HCEC 1CT (cell line): ENCODE data around the gene ADAMTSL5.
"Not testable (repeated sequence)": the region's sequence is repeated elsewhere in the genome, so short reads cannot be mapped to it uniquely, and the experiment has no call there.

Source experiments
- DNase-seq: peaks from one replicate; pipeline ENCODE4 v3.0.0-alpha.2; 2017

ADAMTSL5 gene

GRCh38 chr19:1528596-1529429 lies 16.0 kb upstream of the ADAMTSL5 start:
- no peak for DNase-seq

DNA sequence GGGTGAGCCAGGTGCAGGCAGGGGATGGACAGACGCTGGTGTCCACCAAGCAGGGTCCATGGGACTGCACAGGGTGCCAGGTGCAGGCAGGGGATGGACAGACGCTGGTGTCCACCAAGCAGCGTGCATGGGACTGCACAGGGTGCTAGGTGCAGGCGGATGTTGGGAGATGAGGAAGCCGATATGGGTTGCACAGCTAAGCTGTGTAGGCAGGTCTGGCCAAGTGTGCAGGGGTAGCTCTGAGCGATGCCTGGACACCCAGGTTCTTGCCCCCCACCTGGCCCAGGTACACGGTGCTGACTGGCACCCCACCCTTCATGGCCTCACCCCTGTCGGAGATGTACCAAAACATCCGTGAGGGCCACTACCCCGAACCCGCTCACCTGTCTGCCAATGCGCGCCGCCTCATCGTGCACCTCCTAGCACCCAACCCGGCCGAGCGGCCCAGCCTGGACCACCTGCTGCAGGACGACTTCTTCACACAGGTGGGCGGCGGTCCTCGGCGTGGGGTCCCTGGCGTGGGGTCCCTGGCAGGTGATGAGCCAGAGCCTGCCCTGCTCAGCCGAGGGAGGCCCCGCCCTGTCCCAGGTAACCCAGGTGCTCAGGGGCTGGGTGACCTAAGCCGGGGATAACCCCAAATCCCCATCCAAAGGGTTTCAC lies 15.0 kb upstream of the ADAMTSL5 start:
- no peak for DNase-seq

- DNase-seq: no peak
These were observed 14.3 kb upstream of the ADAMTSL5 start for GRCh38 chr19:1526979-1527649.

DNA sequence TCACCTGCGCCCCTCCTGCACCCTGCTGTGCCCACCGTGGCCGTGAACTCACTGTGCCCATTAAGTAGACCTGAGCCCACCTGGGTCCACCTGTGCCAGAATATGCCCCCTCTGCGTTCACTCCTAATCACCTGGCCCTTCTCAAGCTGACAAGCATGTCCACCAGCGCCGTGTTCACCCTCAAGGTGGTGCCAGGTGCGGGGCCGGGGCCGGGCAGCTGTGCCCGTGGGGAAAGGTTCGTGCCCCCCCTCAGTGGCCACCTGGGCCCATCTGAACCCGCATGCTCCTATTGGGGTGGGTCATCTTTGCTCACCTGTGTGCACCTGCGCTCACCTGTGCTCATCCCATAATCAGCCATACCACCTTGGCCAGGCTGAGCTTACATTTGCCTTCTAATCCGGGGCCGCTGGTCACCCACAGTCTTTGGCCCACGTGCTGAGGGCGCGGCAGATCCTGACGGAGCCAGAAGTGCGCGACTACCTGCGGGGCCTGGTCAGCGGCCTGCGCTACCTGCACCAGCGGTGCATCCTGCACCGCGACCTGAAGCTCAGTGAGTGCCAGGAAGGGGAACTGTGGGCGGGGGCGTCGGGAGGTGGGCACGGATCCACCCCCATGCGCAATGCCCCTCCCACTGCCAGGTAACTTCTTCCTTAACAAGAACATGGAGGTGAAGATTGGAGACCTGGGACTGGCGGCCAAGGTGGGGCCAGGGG lies 13.4 kb upstream of the ADAMTSL5 start:
- no peak for DNase-seq

GRCh38 chr19:1525343-1525742 lies 12.5 kb upstream of the ADAMTSL5 start:
- DNase-seq: no peak

DNA sequence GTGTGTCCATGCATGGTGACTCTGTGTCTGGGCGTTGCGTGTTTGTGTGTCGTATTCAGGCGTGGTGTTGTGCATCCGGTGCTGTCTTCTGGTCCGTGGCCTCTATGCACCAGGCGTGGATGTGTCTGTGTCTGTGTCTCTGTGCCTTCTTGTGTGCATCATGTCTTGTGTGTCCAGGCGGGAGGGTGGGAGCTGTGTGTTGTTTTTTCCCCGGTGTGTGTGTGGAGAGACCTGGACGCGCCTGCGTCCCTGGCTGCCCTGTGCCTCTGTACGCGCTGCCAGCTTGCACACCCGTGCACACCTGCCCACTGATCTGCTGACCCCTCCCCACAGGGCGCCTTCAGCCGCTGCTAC lies 12.1 kb upstream of the ADAMTSL5 start:
- no peak for DNase-seq

GRCh38 chr19:1524287-1524971 lies 11.6 kb upstream of the ADAMTSL5 start:
- no peak for DNase-seq

DNA sequence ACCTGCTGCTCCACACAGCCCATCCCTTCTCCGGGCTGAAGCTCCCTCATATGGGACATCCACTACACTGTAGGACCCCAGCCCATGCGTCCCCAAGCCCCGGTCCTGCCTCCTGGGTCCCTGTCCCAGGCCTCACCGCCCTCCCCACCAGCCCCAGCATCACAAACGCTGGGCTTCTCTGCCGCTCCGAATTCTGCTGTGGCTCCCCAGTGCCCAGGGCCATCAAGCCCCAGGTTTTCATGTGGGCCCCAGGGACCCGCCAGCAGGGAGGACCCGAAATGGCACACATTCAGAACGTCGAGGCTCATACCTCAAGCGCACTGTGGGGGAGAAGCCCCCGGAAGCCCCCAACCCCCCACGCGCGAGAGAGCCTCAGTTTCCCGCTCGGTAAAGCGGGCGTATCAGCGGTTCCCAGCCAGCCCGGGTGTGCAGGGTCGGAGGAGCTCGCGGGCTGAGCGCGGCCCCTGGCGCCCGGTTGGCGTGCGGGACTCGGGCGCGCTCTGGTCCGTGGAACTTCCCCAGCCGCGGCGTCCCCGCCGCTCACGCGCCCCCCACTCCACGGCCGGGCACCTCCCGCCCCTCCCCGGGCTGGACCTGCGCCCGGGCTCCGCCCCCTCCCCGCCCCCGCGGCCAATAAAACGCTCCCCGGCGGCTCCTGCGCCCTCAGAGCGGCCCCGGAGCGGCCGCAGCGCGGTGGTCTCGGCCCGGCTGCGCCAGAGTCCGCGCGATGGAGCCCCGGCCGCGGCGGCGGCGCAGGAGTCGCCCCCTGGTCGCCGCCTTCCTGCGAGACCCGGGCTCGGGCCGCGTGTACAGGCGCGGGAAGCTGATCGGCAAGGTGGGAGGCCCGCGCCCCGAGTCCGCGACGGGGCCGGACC lies 10.8 kb upstream of the ADAMTSL5 start, which contains the start of gene PLK5:
TSS of gene PLK5 (plus strand) at position 666 of the 875 bp plus-strand sequence. CDS start 2,920 bp downstream, outside the sequence.
- no peak for DNase-seq

DNA sequence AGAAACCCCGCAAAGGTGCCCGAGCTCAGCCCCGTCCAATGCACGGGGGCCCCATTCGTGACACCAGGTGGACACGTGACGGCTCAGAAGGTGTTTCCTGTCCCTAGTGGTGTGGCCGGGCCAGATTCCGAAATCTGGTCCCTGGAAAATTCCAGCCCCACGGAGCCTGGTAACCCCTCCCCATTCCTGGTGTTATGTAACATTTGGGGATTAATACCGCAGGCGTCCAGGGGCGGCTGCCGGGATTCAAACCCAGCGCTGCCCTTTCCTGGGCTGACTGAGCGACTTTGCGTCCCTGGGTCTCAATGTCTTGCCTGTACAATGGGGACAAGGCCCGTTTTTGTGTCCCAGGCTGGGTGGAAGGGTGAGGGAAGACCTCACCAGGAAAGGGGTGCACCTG lies 10.0 kb upstream of the ADAMTSL5 start:
- no peak for DNase-seq

DNA sequence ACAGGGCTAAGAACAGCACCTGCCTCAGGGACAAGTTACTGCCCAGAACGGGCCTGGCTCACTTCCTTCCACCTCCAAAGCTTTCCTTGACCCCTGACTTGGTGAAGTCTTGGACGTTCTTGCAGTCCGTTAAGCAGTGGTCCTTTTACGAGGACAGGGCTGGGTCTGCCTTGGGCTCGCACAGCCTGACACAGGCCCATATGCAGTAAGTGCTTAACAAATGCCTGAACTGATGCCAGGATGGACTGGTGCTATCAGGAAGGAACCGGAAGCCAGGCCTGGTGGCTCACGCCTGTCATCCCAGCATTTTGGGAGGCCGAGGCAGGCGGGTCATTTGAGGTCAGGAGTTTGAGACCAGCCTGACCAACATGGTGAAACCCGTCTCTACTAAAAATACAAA lies 9.2 kb upstream of the ADAMTSL5 start:
- no peak for DNase-seq

GRCh38 chr19:1521636-1522035 lies 8.8 kb upstream of the ADAMTSL5 start:
- no peak for DNase-seq

GRCh38 chr19:1520203-1520780 lies 7.5 kb upstream of the ADAMTSL5 start:
- DNase-seq: no peak

- not testable (repeated sequence) for DNase-seq
These were observed 7.0 kb upstream of the ADAMTSL5 start for GRCh38 chr19:1519802-1520201.

DNA sequence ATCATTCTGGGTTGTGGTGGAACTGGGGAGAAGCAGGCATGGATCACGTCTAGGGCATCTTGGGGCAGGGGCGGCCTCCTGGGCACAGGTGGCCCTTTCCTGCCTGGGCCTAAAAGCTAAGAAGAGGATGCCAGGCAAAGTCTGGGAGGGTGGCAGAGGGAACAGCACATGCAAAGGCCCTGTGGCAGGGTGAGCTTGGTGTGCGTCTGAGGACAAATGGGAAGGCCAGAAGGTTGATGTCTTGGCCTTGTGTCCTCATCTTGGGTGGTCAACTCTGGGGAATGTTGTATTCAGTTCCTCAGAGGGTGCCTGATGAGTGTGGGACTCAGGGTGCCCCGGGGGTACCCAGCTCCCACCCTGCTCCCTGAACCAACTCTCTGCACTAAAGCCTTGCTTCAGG lies 5.7 kb upstream of the ADAMTSL5 start:
- DNase-seq: no peak

DNA sequence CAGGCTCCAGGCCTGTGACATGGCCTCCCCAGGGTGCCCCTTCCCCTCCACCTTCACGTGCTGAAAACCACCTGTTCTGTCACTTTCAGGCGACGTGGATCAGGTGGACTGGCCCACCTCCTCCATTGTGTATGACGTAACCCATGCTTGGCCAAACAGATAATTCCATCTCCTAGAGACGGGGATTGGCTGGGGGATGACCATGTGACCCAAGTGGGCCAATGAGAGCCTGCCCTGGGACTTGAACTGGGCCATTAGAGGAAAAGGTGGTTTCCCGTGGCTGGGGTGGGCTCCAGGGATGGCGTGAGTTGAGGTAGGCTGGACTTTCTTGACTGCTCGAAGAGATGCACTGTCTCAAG lies 3.6 kb upstream of the ADAMTSL5 start:
- no peak for DNase-seq

DNA sequence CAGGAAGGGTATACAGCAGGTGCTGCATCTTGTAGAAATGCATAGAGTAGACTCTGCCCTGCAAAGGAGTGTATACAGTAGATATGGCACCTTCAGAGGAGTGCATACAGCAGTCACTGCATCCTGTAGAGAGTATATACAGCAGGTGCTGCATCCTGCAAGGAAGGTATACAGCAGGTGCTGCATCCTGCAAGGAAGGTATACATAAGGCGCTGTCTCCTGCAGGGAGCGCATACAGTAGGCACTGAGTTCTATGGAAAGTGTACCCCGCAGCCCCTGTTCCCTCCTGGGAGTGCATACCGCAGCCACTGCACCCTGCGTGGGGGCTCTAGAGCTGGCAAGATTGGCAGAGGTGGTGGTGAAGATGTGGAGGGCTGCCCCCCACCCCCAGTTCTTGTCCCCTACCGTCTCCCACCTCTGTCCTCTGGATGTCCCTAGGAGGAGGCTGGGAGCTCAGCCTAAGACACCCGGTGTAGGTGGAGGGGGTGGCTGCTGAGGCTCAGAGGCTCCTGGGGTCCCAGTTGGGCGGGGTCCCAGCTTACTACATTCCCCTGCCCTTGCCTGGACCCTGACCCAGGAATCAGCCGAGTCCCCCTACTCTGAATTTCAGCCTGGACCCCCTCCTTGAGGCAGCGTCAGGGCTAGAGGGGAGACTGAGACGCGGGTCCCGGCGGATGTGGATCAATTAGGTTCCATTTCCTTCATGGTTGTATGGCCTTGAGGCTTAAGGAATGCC lies 2.3 kb upstream of the ADAMTSL5 start:
- no peak for DNase-seq

DNA sequence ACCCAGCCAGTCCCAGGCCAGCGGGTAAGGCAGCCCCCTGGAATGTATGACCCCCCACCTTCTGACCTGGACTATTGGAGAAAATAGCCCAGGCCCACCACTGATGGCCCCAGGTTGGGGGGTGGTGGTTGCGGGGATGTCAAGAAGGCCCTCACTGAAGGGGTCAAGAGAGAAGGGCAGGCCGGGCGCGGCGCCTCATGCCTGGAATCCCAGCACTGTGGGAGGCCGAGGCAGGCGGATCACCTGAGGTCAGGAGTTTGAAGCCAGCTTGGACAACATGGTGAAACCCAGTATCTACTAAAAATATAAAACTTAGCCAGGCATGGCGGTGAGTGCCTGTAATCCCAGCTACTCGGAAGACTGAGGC lies 1.5 kb upstream of the ADAMTSL5 start:
- no peak for DNase-seq

- peak; percentile 39 for DNase-seq
These were observed 878 bp upstream of the ADAMTSL5 start for GRCh38 chr19:1513499-1514294.
